Measurements from ENCODE around the gene RAP1GAP2.
"Not testable (repeated sequence)": the region's sequence is repeated elsewhere in the genome, so short reads cannot be mapped to it uniquely, and the experiment has no call there.

Gene RAP1GAP2

GRCh38 chr17:2990396-2990795 lies 194.2 kb downstream of the RAP1GAP2 start:
- Histone ChIP-seq H3K27ac (ENCODE audit: low read depth, low read length) (no peak overlapping the region), H3K23ac (ENCODE audit: low read length) (no peak overlapping the region), H2BK5ac (ENCODE audit: low read depth, low read length, poor library complexity) (no peak overlapping the region), H3K4me1 (ENCODE audit: control insufficient read depth in 1 of 2, insufficient read depth in 2 of 2, low read length in 2 of 2) (peaks cover 2 to 4% of the 10 kb centered on the region in 2 experiments), H2BK120ac (ENCODE audit: insufficient read depth, low read length, poor library complexity) (no peak overlapping the region), H3K36me3 (ENCODE audit: control insufficient read depth in 1 of 2, insufficient read depth in 2 of 2, low read length in 2 of 2) (peaks cover 7 to 14% of the 10 kb centered on the region in 2 experiments), H3K79me2 (ENCODE audit: control insufficient read depth, insufficient read depth, low read length, poor library complexity) (no peaks in the 10 kb centered on the region), H3K79me1 (ENCODE audit: low read length) (no peaks in the 10 kb centered on the region), H3K27me3 (ENCODE audit: insufficient read depth, low read length) (no peaks in the 10 kb centered on the region), H3K18ac (ENCODE audit: low read length) (no peak overlapping the region), H3K9ac (ENCODE audit: low read length) (no peak overlapping the region), H3K4ac (ENCODE audit: low read depth, low read length) (no peak overlapping the region), H2AK5ac (ENCODE audit: low read length) (peak overlapping the region; percentile 51), H2BK12ac (ENCODE audit: low read length) (no peak overlapping the region), H3K4me3 (ENCODE audit: low read depth, low read length) (no peak overlapping the region), H2AFZ (ENCODE audit: insufficient read depth, low read length, poor library complexity) (no peak overlapping the region), H4K8ac (ENCODE audit: low read depth, low read length) (no peak overlapping the region), H3K4me2 (ENCODE audit: low read length) (no peak overlapping the region), H4K91ac (ENCODE audit: low read depth, low read length) (no peak overlapping the region), H3K9me3 (ENCODE audit: insufficient read depth, low read depth, low read length) (peaks cover 2% of the 10 kb centered on the region), H4K12ac (ENCODE audit: low read depth, low read length) (no peak overlapping the region), H3K14ac (ENCODE audit: low read length) (no peak overlapping the region)
- WGBS (ENCODE audit: extremely low coverage, insufficient coverage, insufficient read length): no CpG with 5 or more reads among the region's 9 CpGs
- DNase-seq: peak in 1 of 2 donors; percentile 23

DNA sequence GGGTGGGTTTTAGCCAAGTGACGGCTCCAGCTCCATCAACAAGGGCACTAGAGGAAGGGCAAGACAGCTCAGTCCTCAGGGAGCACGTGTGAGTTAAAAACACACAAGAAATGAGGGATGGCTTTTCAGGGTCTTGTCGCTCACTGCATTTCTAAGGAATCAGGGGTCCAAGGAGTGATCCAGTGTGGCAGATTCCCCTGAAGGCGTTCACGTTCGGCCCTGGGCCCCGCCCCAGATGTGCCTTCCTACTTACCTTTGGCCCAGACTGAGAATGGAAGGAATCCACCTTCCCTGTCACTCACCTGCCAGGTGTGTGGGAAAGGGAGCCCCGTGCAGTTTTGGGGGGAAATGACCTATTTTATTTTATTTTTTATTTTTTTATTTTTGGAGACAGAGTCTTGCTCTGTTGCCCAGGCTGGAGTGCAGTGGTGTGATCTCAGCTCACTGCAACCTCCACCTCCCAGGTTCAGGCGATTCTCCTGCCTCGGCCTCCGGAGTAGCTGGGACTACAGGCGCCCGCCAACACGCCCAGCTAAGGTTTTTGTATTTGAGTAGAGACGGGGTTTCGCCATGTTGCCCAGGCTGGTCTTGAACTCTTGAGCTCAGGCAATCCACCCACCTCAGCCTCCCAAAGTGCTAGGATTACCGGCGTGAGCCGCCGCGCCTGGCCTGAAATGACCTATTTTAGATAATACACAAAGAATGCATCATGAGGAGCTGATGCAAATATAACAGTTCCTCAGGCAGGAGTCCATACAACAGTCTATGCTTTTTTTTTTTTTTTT lies 195.3 kb downstream of the RAP1GAP2 start:
- not testable (repeated sequence) for H3K4me2 ChIP-seq (ENCODE audit: low read length); H4K12ac ChIP-seq (ENCODE audit: low read depth, low read length); H3K9ac ChIP-seq (ENCODE audit: low read length); H3K79me2 ChIP-seq (ENCODE audit: control insufficient read depth, insufficient read depth, low read length, poor library complexity); H3K79me1 ChIP-seq (ENCODE audit: low read length); H4K91ac ChIP-seq (ENCODE audit: low read depth, low read length); H2BK120ac ChIP-seq (ENCODE audit: insufficient read depth, low read length, poor library complexity); H3K27ac ChIP-seq (ENCODE audit: low read depth, low read length); H3K4me1 ChIP-seq (ENCODE audit: control insufficient read depth in 1 of 2, insufficient read depth in 2 of 2, low read length in 2 of 2); H2AFZ ChIP-seq (ENCODE audit: insufficient read depth, low read length, poor library complexity); H3K4me3 ChIP-seq (ENCODE audit: low read depth, low read length); H3K4ac ChIP-seq (ENCODE audit: low read depth, low read length); H4K8ac ChIP-seq (ENCODE audit: low read depth, low read length); H2BK5ac ChIP-seq (ENCODE audit: low read depth, low read length, poor library complexity); H2AK5ac ChIP-seq (ENCODE audit: low read length); H3K27me3 ChIP-seq (ENCODE audit: insufficient read depth, low read length); H3K18ac ChIP-seq (ENCODE audit: low read length); H3K9me3 ChIP-seq (ENCODE audit: insufficient read depth, low read depth, low read length); H2BK12ac ChIP-seq (ENCODE audit: low read length); H3K14ac ChIP-seq (ENCODE audit: low read length); H3K23ac ChIP-seq (ENCODE audit: low read length)
- WGBS (ENCODE audit: extremely low coverage, insufficient coverage, insufficient read length): no CpG with 5 or more reads among the region's 21 CpGs
- peaks cover 6 to 12% of the 10 kb centered on the region in 2 experiments for H3K36me3 ChIP-seq (ENCODE audit: control insufficient read depth in 1 of 2, insufficient read depth in 2 of 2, low read length in 2 of 2)
- peak in 1 of 2 donors; percentile 5 for DNase-seq

GRCh38 chr17:2994441-2994840 lies 198.2 kb downstream of the RAP1GAP2 start:
- Histone ChIP-seq H4K91ac (ENCODE audit: low read depth, low read length) (no peak overlapping the region), H2BK5ac (ENCODE audit: low read depth, low read length, poor library complexity) (no peak overlapping the region), H3K9me3 (ENCODE audit: insufficient read depth, low read depth, low read length) (peaks cover 2% of the 10 kb centered on the region), H2BK120ac (ENCODE audit: insufficient read depth, low read length, poor library complexity) (no peak overlapping the region), H4K8ac (ENCODE audit: low read depth, low read length) (no peak overlapping the region), H2AFZ (ENCODE audit: insufficient read depth, low read length, poor library complexity) (no peak overlapping the region), H3K4ac (ENCODE audit: low read depth, low read length) (no peak overlapping the region), H3K9ac (ENCODE audit: low read length) (no peak overlapping the region), H3K4me3 (ENCODE audit: low read depth, low read length) (no peak overlapping the region), H3K27ac (ENCODE audit: low read depth, low read length) (no peak overlapping the region), H3K18ac (ENCODE audit: low read length) (no peak overlapping the region), H4K12ac (ENCODE audit: low read depth, low read length) (no peak overlapping the region), H3K79me2 (ENCODE audit: control insufficient read depth, insufficient read depth, low read length, poor library complexity) (no peaks in the 10 kb centered on the region), H3K14ac (ENCODE audit: low read length) (no peak overlapping the region), H2AK5ac (ENCODE audit: low read length) (no peak overlapping the region), H3K4me2 (ENCODE audit: low read length) (no peak overlapping the region), H3K36me3 (ENCODE audit: control insufficient read depth in 1 of 2, insufficient read depth in 2 of 2, low read length in 2 of 2) (peaks cover 11 to 19% of the 10 kb centered on the region in 2 experiments), H3K4me1 (ENCODE audit: control insufficient read depth in 1 of 2, insufficient read depth in 2 of 2, low read length in 2 of 2) (peaks cover 3 to 5% of the 10 kb centered on the region in 2 experiments), H3K27me3 (ENCODE audit: insufficient read depth, low read length) (no peaks in the 10 kb centered on the region), H2BK12ac (ENCODE audit: low read length) (no peak overlapping the region), H3K79me1 (ENCODE audit: low read length) (no peaks in the 10 kb centered on the region), H3K23ac (ENCODE audit: low read length) (no peak overlapping the region)
- no CpG with 5 or more reads among the region's 6 CpGs for WGBS (ENCODE audit: extremely low coverage, insufficient coverage, insufficient read length)
- DNase-seq: no peak

- H3K27ac ChIP-seq (ENCODE audit: low read depth, low read length): no peak overlapping the region
- no peaks in the 10 kb centered on the region for H3K79me2 ChIP-seq (ENCODE audit: control insufficient read depth, insufficient read depth, low read length, poor library complexity)
- H3K4ac ChIP-seq (ENCODE audit: low read depth, low read length): no peak overlapping the region
- no peak overlapping the region for H2BK12ac ChIP-seq (ENCODE audit: low read length)
- DNase-seq: peak in 1 of 2 donors; percentile 14
- H2BK120ac ChIP-seq (ENCODE audit: insufficient read depth, low read length, poor library complexity): no peak overlapping the region
- no peaks in the 10 kb centered on the region for H3K79me1 ChIP-seq (ENCODE audit: low read length)
- H2AFZ ChIP-seq (ENCODE audit: insufficient read depth, low read length, poor library complexity): no peak overlapping the region
- H3K4me3 ChIP-seq (ENCODE audit: low read depth, low read length): no peak overlapping the region
- H3K18ac ChIP-seq (ENCODE audit: low read length): no peak overlapping the region
- H2BK5ac ChIP-seq (ENCODE audit: low read depth, low read length, poor library complexity): no peak overlapping the region
- H4K91ac ChIP-seq (ENCODE audit: low read depth, low read length): no peak overlapping the region
- H3K14ac ChIP-seq (ENCODE audit: low read length): no peak overlapping the region
- no peak overlapping the region for H4K8ac ChIP-seq (ENCODE audit: low read depth, low read length)
- no peak overlapping the region for H2AK5ac ChIP-seq (ENCODE audit: low read length)
- H3K9ac ChIP-seq (ENCODE audit: low read length): no peak overlapping the region
- H3K9me3 ChIP-seq (ENCODE audit: insufficient read depth, low read depth, low read length): peaks cover 2% of the 10 kb centered on the region
- no CpG with 5 or more reads among the region's 22 CpGs for WGBS (ENCODE audit: extremely low coverage, insufficient coverage, insufficient read length)
- H3K4me2 ChIP-seq (ENCODE audit: low read length): no peak overlapping the region
- peaks cover 11 to 19% of the 10 kb centered on the region in 2 experiments for H3K36me3 ChIP-seq (ENCODE audit: control insufficient read depth in 1 of 2, insufficient read depth in 2 of 2, low read length in 2 of 2)
- H3K27me3 ChIP-seq (ENCODE audit: insufficient read depth, low read length): no peaks in the 10 kb centered on the region
- H3K4me1 ChIP-seq (ENCODE audit: control insufficient read depth in 1 of 2, insufficient read depth in 2 of 2, low read length in 2 of 2): peaks cover 3 to 5% of the 10 kb centered on the region in 2 experiments
- no peak overlapping the region for H3K23ac ChIP-seq (ENCODE audit: low read length)
- no peak overlapping the region for H4K12ac ChIP-seq (ENCODE audit: low read depth, low read length)
Measured at GRCh38 chr17:2995377-2995776, 199.1 kb downstream of the RAP1GAP2 start.
